B cell (primary cell): Measurements from ENCODE around the gene DMKN.

Source experiments
- CTCF ChIP-seq: fragments of 200-600 bp; IDR thresholded peaks from one replicate; pipeline ENCODE4 v1.8.0; 2022; ENCODE audit warnings: antibody characterized with exemption, mild to moderate bottlenecking
- EZH2 ChIP-seq: IDR thresholded peaks from 2 replicates; pipeline ENCODE4 v1.6.1; 2012; ENCODE audit warnings: borderline replicate concordance, low read depth, mild to moderate bottlenecking, moderate library complexity, low read length; ENCODE audit not compliant: insufficient read depth, poor library complexity, severe bottlenecking

GRCh38 chr19:35474104-35474503 lies 39.3 kb downstream of the DMKN start:
- TF ChIP-seq CTCF, result no peak
- no peak for TF ChIP-seq EZH2
